Keratinocyte (primary cell): ENCODE data around the gene ITGB2.

Source experiments
- EZH2 ChIP-seq: IDR thresholded peaks from one replicate; pipeline ENCODE4 v1.6.1; 2012; ENCODE audit warnings: inconsistent platforms, mild to moderate bottlenecking, low read length, moderate library complexity
- TF ChIP-seq, protein P1 (sequence below), 3 experiments: IDR thresholded peaks in 1 of 3; conservative IDR thresholded peaks in 1 of 3; optimal IDR thresholded peaks in 1 of 3; 2 replicates in 2 of 3; 3 replicates in 1 of 3; pipeline versions ENCODE3 to v1.5.1; 2011; ENCODE audit warnings: low read length in 3 of 3, mild to moderate bottlenecking in 3 of 3, moderate library complexity in 2 of 3, control low read depth in 1 of 3, inconsistent platforms in 1 of 3; ENCODE audit not compliant: insufficient read depth in 2 of 3; ENCODE audit errors: extremely low read depth in 1 of 3

- TF ChIP-seq, protein P1, sequence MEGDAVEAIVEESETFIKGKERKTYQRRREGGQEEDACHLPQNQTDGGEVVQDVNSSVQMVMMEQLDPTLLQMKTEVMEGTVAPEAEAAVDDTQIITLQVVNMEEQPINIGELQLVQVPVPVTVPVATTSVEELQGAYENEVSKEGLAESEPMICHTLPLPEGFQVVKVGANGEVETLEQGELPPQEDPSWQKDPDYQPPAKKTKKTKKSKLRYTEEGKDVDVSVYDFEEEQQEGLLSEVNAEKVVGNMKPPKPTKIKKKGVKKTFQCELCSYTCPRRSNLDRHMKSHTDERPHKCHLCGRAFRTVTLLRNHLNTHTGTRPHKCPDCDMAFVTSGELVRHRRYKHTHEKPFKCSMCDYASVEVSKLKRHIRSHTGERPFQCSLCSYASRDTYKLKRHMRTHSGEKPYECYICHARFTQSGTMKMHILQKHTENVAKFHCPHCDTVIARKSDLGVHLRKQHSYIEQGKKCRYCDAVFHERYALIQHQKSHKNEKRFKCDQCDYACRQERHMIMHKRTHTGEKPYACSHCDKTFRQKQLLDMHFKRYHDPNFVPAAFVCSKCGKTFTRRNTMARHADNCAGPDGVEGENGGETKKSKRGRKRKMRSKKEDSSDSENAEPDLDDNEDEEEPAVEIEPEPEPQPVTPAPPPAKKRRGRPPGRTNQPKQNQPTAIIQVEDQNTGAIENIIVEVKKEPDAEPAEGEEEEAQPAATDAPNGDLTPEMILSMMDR (optimal IDR thresholded peaks at IDR 0.05 in 1 of 3, IDR thresholded peaks at IDR 0.05 in 1 of 3, conservative IDR thresholded peaks at IDR 0.05 in 1 of 3; ENCODE audit: extremely low read depth in 1 of 3, insufficient read depth in 2 of 3, low read length in 3 of 3) = no peak
- TF ChIP-seq EZH2 = no peak
Measured at GRCh38 chr21:44942566-44942965, 21.9 kb upstream of the ITGB2 start.
